Adipocyte (in vitro differentiated cells): ENCODE results near the gene RNF141.

Experiments used
- DNase-seq: peaks from one replicate; pipeline ENCODE4 v3.0.0-alpha.2; 2015; ENCODE audit warnings: low read depth
- H3K27me3 ChIP-seq: replicated peaks from 2 replicates; pipeline ENCODE4 v1.7.0; 2013; ENCODE audit warnings: mild to moderate bottlenecking, low read length, moderate library complexity; ENCODE audit not compliant: control insufficient read depth, insufficient read depth
- H3K36me3 ChIP-seq: 2 replicates; pipeline ENCODE4 v1.7.0; 2013; ENCODE audit warnings: low read length, mild to moderate bottlenecking, moderate library complexity; ENCODE audit not compliant: control insufficient read depth, insufficient read depth, severe bottlenecking
- H3K4me1 ChIP-seq: 2 replicates; pipeline ENCODE4 v1.7.0; 2013; ENCODE audit warnings: mild to moderate bottlenecking, low read length, moderate library complexity; ENCODE audit not compliant: control insufficient read depth, insufficient read depth
- H3K4me3 ChIP-seq: 2 replicates; pipeline ENCODE4 v1.7.0; 2013; ENCODE audit warnings: mild to moderate bottlenecking, low read length, moderate library complexity
- H3K9ac ChIP-seq: 2 replicates; pipeline ENCODE4 v1.7.0; 2013; ENCODE audit warnings: mild to moderate bottlenecking, low read length, moderate library complexity
- H3K9me3 ChIP-seq: 2 replicates; pipeline ENCODE4 v1.7.0; 2013; ENCODE audit warnings: mild to moderate bottlenecking, low read length, moderate library complexity; ENCODE audit not compliant: control insufficient read depth

RNF141 gene

GRCh38 chr11:10540915-10541560, at the start of gene RNF141:
RNF141 (minus strand) TSS chr11:10541187; CDS start chr11:10534158, 7,029 bp downstream.
- Histone ChIP-seq H3K36me3 (no peaks in the 10 kb centered on the region), H3K27me3 (no peaks in the 10 kb centered on the region), H3K4me1 (peaks cover 19% of the 10 kb centered on the region), H3K9ac (peak within 1 kb of the TSS; percentile 97), H3K4me3 (peak within 1 kb of the TSS; percentile 95), H3K9me3 (no peaks in the 10 kb centered on the region)
- DNase-seq = peak; percentile 98

- DNase-seq = peak; percentile 55
- no peaks in the 10 kb centered on the region for H3K27me3 ChIP-seq
- peaks cover 39% of the 10 kb centered on the region for H3K4me1 ChIP-seq
- H3K9me3 ChIP-seq = no peaks in the 10 kb centered on the region
- peaks cover 48% of the 10 kb centered on the region for H3K36me3 ChIP-seq
- H3K4me3 ChIP-seq = no peak overlapping the region
- H3K9ac ChIP-seq = no peak overlapping the region
Observed at GRCh38 chr11:10590218-10590915, 49.4 kb upstream of the RNF141 start.

- Histone ChIP-seq H3K27me3 (no peaks in the 10 kb centered on the region), H3K4me3 (no peak overlapping the region), H3K36me3 (peaks cover 47% of the 10 kb centered on the region), H3K9ac (no peak overlapping the region), H3K4me1 (peaks cover 39% of the 10 kb centered on the region), H3K9me3 (no peaks in the 10 kb centered on the region)
- DNase-seq = peak; percentile 34
Observed at GRCh38 chr11:10588904-10589303, 47.9 kb upstream of the RNF141 start.

- Histone ChIP-seq H3K4me1 (peaks cover 36% of the 10 kb centered on the region), H3K27me3 (no peaks in the 10 kb centered on the region), H3K9me3 (no peaks in the 10 kb centered on the region), H3K9ac (no peak overlapping the region), H3K36me3 (peaks cover 43% of the 10 kb centered on the region), H3K4me3 (no peak overlapping the region)
- DNase-seq = no peak
Observed at GRCh38 chr11:10587995-10588394, 47.0 kb upstream of the RNF141 start.

- Histone ChIP-seq H3K9ac (peak overlapping the region; percentile 10), H3K4me3 (no peak overlapping the region), H3K4me1 (peaks cover 30% of the 10 kb centered on the region), H3K27me3 (no peaks in the 10 kb centered on the region), H3K36me3 (peaks cover 43% of the 10 kb centered on the region), H3K9me3 (no peaks in the 10 kb centered on the region)
- no peak for DNase-seq
Observed at GRCh38 chr11:10587388-10587787, 46.4 kb upstream of the RNF141 start.

GRCh38 chr11:10584071-10584501, 43.1 kb upstream of the RNF141 start:
- peak; percentile 56 for DNase-seq

GRCh38 chr11:10581481-10582019, 40.6 kb upstream of the RNF141 start:
- no peak for DNase-seq
- Histone ChIP-seq H3K9ac (no peak overlapping the region), H3K4me1 (peaks cover 4% of the 10 kb centered on the region), H3K4me3 (no peak overlapping the region), H3K9me3 (no peaks in the 10 kb centered on the region), H3K36me3 (peaks cover 64% of the 10 kb centered on the region), H3K27me3 (no peaks in the 10 kb centered on the region)

More at GRCh38 chr11:10584071-10584501, 43.1 kb upstream of the RNF141 start:
- Histone ChIP-seq H3K4me1 (peaks cover 18% of the 10 kb centered on the region), H3K9me3 (no peaks in the 10 kb centered on the region), H3K4me3 (no peak overlapping the region), H3K36me3 (peaks cover 53% of the 10 kb centered on the region), H3K9ac (no peak overlapping the region), H3K27me3 (no peaks in the 10 kb centered on the region)

GRCh38 chr11:10580623-10581022, 39.6 kb upstream of the RNF141 start:
- Histone ChIP-seq H3K4me1 (no peaks in the 10 kb centered on the region), H3K4me3 (no peak overlapping the region), H3K9ac (no peak overlapping the region), H3K27me3 (no peaks in the 10 kb centered on the region), H3K9me3 (no peaks in the 10 kb centered on the region), H3K36me3 (peaks cover 72% of the 10 kb centered on the region)
- DNase-seq = no peak

GRCh38 chr11:10579700-10580099, 38.7 kb upstream of the RNF141 start:
- no peak for DNase-seq
- H3K9ac ChIP-seq = no peak overlapping the region
- H3K4me3 ChIP-seq = no peak overlapping the region
- no peaks in the 10 kb centered on the region for H3K27me3 ChIP-seq
- H3K4me1 ChIP-seq = no peaks in the 10 kb centered on the region
- no peaks in the 10 kb centered on the region for H3K9me3 ChIP-seq
- peaks cover 77% of the 10 kb centered on the region for H3K36me3 ChIP-seq

GRCh38 chr11:10576035-10576398, 35.0 kb upstream of the RNF141 start:
- H3K36me3 ChIP-seq = peaks cover 85% of the 10 kb centered on the region
- H3K4me3 ChIP-seq = no peak overlapping the region
- no peaks in the 10 kb centered on the region for H3K27me3 ChIP-seq
- no peaks in the 10 kb centered on the region for H3K4me1 ChIP-seq
- no peak for DNase-seq
- H3K9me3 ChIP-seq = no peaks in the 10 kb centered on the region
- H3K9ac ChIP-seq = no peak overlapping the region

- Histone ChIP-seq H3K36me3 (peaks cover 80% of the 10 kb centered on the region), H3K4me1 (no peaks in the 10 kb centered on the region), H3K4me3 (no peak overlapping the region), H3K9me3 (no peaks in the 10 kb centered on the region), H3K9ac (no peak overlapping the region), H3K27me3 (no peaks in the 10 kb centered on the region)
- no peak for DNase-seq
Observed at GRCh38 chr11:10575346-10576034, 34.5 kb upstream of the RNF141 start.
